SK-N-SH (cell line): ENCODE data around the gene HNRNPF. TPM values are rescaled to one million over a fixed set of nuclear protein-coding genes. Genes with fewer than 3 reads are reported as not detected.
"Not testable (repeated sequence)": the region's sequence is repeated elsewhere in the genome, so short reads cannot be mapped to it uniquely, and the experiment has no call there.

Experiments used
- CTCF ChIA-PET: fragments of 300-600, 350-600 bp; formaldehyde crosslinking; extraction: SDS; loops from one replicate; lab custom pipeline; 2021; lab: Yijun Ruan, JAX
- POLR2A ChIA-PET: fragments of 350-600 bp; sonication (Branson Sonifier 250); formaldehyde crosslinking; extraction: SDS; loops from one replicate; lab custom pipeline; 2020; ENCODE audit warnings: antibody characterized with exemption, inconsistent platforms; lab: Yijun Ruan, JAX
- DNase-seq: peaks from one replicate; pipeline ENCODE4 v3.0.0; 2012
- H2AFZ ChIP-seq: fragments of 200-600 bp; sonication (generic); 2 replicates; pipeline ENCODE4 v1.8.1; 2016; ENCODE audit warnings: antibody characterized with exemption, mild to moderate bottlenecking, low read depth
- H3F3A ChIP-seq: fragments of 200-600 bp; sonication (generic); replicated peaks from 2 replicates; pipeline ENCODE3; 2016; ENCODE audit warnings: antibody characterized with exemption, mild to moderate bottlenecking; ENCODE audit not compliant: insufficient read depth
- H3K27ac ChIP-seq, 2 experiments: fragments of 200-500 bp in 1 of 2; fragments of 200-600 bp in 1 of 2; sonication (Bioruptor generic) in 1 of 2; sonication (generic), shearing (Covaris generic) in 1 of 2; 2 replicates each; pipeline versions ENCODE4 v1.5.1 to v1.6.1; 2014 to 2016; ENCODE audit warnings: low read depth in 2 of 2, inconsistent platforms in 1 of 2, low read length in 1 of 2, mild to moderate bottlenecking in 1 of 2, mixed read lengths in 1 of 2
- H3K27me3 ChIP-seq: fragments of 200-600 bp; sonication (generic), shearing (Covaris generic); 2 replicates; pipeline ENCODE4 v1.6.1; 2016; ENCODE audit warnings: mixed run types; ENCODE audit not compliant: insufficient read depth
- H3K36me3 ChIP-seq, 2 experiments: fragments of 200-500 bp in 1 of 2; fragments of 200-600 bp in 1 of 2; sonication (Bioruptor generic) in 1 of 2; sonication (generic) in 1 of 2; replicated peaks in 1 of 2; 2 replicates each; pipeline versions ENCODE3 to v1.5.1; 2014 to 2016; ENCODE audit warnings: low read length in 1 of 2, mild to moderate bottlenecking in 1 of 2; ENCODE audit not compliant: insufficient read depth in 2 of 2, control insufficient read depth in 1 of 2
- H3K4me1 ChIP-seq, 2 experiments: fragments of 200-500 bp in 1 of 2; fragments of 200-600 bp in 1 of 2; sonication (Bioruptor generic) in 1 of 2; sonication (generic), shearing (Covaris generic) in 1 of 2; 2 replicates each; pipeline versions ENCODE4 v1.5.1 to v1.6.1; 2014 to 2016; ENCODE audit warnings: low read depth in 1 of 2, low read length in 1 of 2, mixed run types in 1 of 2; ENCODE audit not compliant: insufficient read depth in 2 of 2, control insufficient read depth in 1 of 2
- H3K4me2 ChIP-seq: fragments of 200-600 bp; sonication (generic), shearing (Covaris generic); 2 replicates; pipeline ENCODE4 v1.6.1; 2017; ENCODE audit warnings: mixed run types
- H3K4me3 ChIP-seq, 2 experiments: fragments of 200-500 bp in 1 of 2; fragments of 200-600 bp in 1 of 2; sonication (Bioruptor generic) in 1 of 2; sonication (generic), shearing (Covaris generic) in 1 of 2; 2 replicates each; pipeline versions ENCODE4 v1.5.1 to v1.8.1; 2014 to 2016; ENCODE audit warnings: low read depth in 2 of 2, inconsistent platforms in 1 of 2, low read length in 1 of 2, mild to moderate bottlenecking in 1 of 2, mixed read lengths in 1 of 2, moderate library complexity in 1 of 2
- H3K79me2 ChIP-seq: fragments of 200-600 bp; sonication (generic); 2 replicates; pipeline ENCODE4 v1.8.1; 2017; ENCODE audit warnings: mild to moderate bottlenecking; ENCODE audit not compliant: insufficient read depth
- H3K9ac ChIP-seq: fragments of 200-600 bp; sonication (generic); 2 replicates; pipeline ENCODE4 v1.6.1; 2017; ENCODE audit warnings: mixed run types
- H3K9me2 ChIP-seq: fragments of 200-600 bp; sonication (generic); 2 replicates; pipeline ENCODE4 v1.6.1; 2017; ENCODE audit warnings: mixed run types
- H3K9me3 ChIP-seq: fragments of 200-600 bp; sonication (generic); 2 replicates; pipeline ENCODE4 v1.6.1; 2017; ENCODE audit warnings: mixed run types, mild to moderate bottlenecking, moderate library complexity
- H4K20me1 ChIP-seq: fragments of 200-600 bp; sonication (generic); 2 replicates; pipeline ENCODE4 v1.6.1; 2017; ENCODE audit warnings: mild to moderate bottlenecking, mixed run types; ENCODE audit not compliant: insufficient read depth
- EP300 ChIP-seq, 2 experiments: IDR thresholded peaks; 2 replicates each; pipeline versions ENCODE4 v1.4.0 to v1.6.1; 2012; ENCODE audit warnings: borderline replicate concordance in 1 of 2, low read depth in 1 of 2, low read length in 1 of 2
- EZH2phosphoT487 ChIP-seq: fragments of 200-600 bp; sonication (generic); IDR thresholded peaks from 2 replicates; pipeline ENCODE4 v1.6.1; 2017; ENCODE audit warnings: low read depth, mixed run types, mild to moderate bottlenecking, antibody characterized with exemption, moderate library complexity, borderline replicate concordance
- FOSL2 ChIP-seq: IDR thresholded peaks from 2 replicates; pipeline ENCODE4 v1.4.0; 2012; ENCODE audit warnings: low read depth, mild to moderate bottlenecking, moderate library complexity, borderline replicate concordance
- FOXJ3 ChIP-seq: sonication (generic); formaldehyde crosslinking; IDR thresholded peaks from 2 replicates; pipeline ENCODE4 v1.5.1; 2020; ENCODE audit warnings: mild to moderate bottlenecking, missing genetic modification reagents
- GABPA ChIP-seq: IDR thresholded peaks from 2 replicates; pipeline ENCODE4 v1.4.0; 2012; ENCODE audit warnings: low read depth, mild to moderate bottlenecking
- GATA2 ChIP-seq: sonication (generic); formaldehyde crosslinking; IDR thresholded peaks from 2 replicates; pipeline ENCODE4 v1.5.0; 2020; ENCODE audit warnings: mild to moderate bottlenecking, missing genetic modification reagents
- MEF2A ChIP-seq: IDR thresholded peaks from 2 replicates; pipeline ENCODE4 v1.4.0; 2012; ENCODE audit warnings: low read depth, borderline replicate concordance
- MXI1 ChIP-seq: IDR thresholded peaks from 2 replicates; pipeline ENCODE4 v1.6.1; 2012; ENCODE audit warnings: mild to moderate bottlenecking, low read depth, low read length, improper control_type of control experiment
- NRF1 ChIP-seq: IDR thresholded peaks from 2 replicates; pipeline ENCODE4 v1.6.1; 2012; ENCODE audit warnings: low read depth, mild to moderate bottlenecking, low read length
- RAD21 ChIP-seq: IDR thresholded peaks from 2 replicates; pipeline ENCODE4 v1.6.1; 2012; ENCODE audit warnings: mild to moderate bottlenecking, low read length
- RCOR1 ChIP-seq: fragments of 150-350 bp; IDR thresholded peaks from 2 replicates; pipeline ENCODE4 v1.6.1; 2017; ENCODE audit warnings: antibody characterized with exemption, low read length
- RXRA ChIP-seq: IDR thresholded peaks from 2 replicates; pipeline ENCODE4 v1.4.0; 2012; ENCODE audit warnings: low read depth, mild to moderate bottlenecking, borderline replicate concordance
- TAF1 ChIP-seq: IDR thresholded peaks from 2 replicates; pipeline ENCODE4 v1.6.1; 2012; ENCODE audit warnings: low read depth, mild to moderate bottlenecking, low read length, moderate library complexity, borderline replicate concordance
- WGBS: methylation state at CpG from one replicate; pipeline ENCODE4 v1.1.6; 2017; ENCODE audit warnings: low lambda C conversion rate; 5-methylcytosine and 5-hydroxymethylcytosine counted together
- polyA plus RNA-seq, 3 experiments: library from polyadenylated mRNA; depleted of rRNA; stranded (reverse); fragments of >200 nt; gene quantifications; 2 replicates each; pipeline ENCODE4 v1.2.3, GENCODE V29; 2012
- TF ChIP-seq, protein P1 (sequence below): fragments of 150-350 bp; IDR thresholded peaks from 2 replicates; pipeline ENCODE4 v1.6.1; 2017; ENCODE audit warnings: antibody characterized with exemption, low read length, low read depth, borderline replicate concordance
- TF ChIP-seq, protein P2 (sequence below): IDR thresholded peaks from 2 replicates; pipeline ENCODE4 v1.4.0; 2012; ENCODE audit warnings: low read depth

Gene HNRNPF
- polyA plus RNA-seq, 1 of the 3 experiments (the other 2 are of a cell fraction), result 195 TPM

DNA sequence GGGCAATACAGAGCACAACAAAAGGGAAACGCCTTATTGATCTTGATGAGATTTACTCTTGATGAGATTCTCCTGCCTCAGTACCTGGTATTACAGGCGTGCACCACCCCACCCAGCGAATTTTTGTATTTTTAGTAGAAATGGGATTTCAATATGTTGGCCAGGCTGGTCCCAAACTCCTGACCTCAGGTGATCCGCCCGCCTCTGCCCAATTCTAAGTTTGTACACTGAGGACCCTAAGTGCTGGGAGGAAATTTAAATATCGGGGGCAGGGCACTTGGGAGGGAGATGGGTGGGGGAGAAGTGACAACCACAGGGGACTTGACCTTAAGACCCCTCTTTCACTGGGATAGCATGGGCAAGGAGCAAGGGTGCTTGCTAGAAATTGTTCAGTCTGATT lies 14.1 kb downstream of the HNRNPF start:
- H3K36me3 ChIP-seq, result peaks cover 43 to 53% of the 10 kb centered on the region in 2 experiments
- CTCF ChIA-PET, result no interaction called here
- H3K9me3 ChIP-seq, result no peaks in the 10 kb centered on the region
- no peak overlapping the region for H2AFZ ChIP-seq
- 98% methylated on average over 6 of the region's 6 CpGs for WGBS
- peaks cover 96% of the 10 kb centered on the region for H3K79me2 ChIP-seq
- H3F3A ChIP-seq, result peaks cover 22% of the 10 kb centered on the region
- no peaks in the 10 kb centered on the region for H3K9me2 ChIP-seq
- peak overlapping the region in 1 of 2 experiments; percentile 76; a peak in 1 of 4 replicates for H3K4me3 ChIP-seq
- peaks cover 20 to 25% of the 10 kb centered on the region in 2 experiments for H3K4me1 ChIP-seq
- peaks cover 89% of the 10 kb centered on the region for H4K20me1 ChIP-seq
- peak overlapping the region; percentile 88; the same call in 1 of the 2 replicates for H3K9ac ChIP-seq
- POLR2A ChIA-PET, result no interaction called here
- no peaks in the 10 kb centered on the region for H3K27me3 ChIP-seq
- H3K4me2 ChIP-seq, result peak overlapping the region; percentile 86
- TF ChIP-seq NRF1 (no peak), RAD21 (no peak), MEF2A (no peak), FOXJ3 (CRISPR knock-in tag) (no peak), EP300 (IDR thresholded peaks at IDR 0.05; ENCODE audit: borderline replicate concordance in 1 of 2, low read depth in 1 of 2, low read length in 1 of 2) (no peak), GABPA (no peak), EZH2phosphoT487 (no peak), MXI1 (no peak), FOSL2 (no peak), GATA2 (no peak), RXRA (no peak), RCOR1 (no peak), TAF1 (no peak)
- TF ChIP-seq, protein P1, sequence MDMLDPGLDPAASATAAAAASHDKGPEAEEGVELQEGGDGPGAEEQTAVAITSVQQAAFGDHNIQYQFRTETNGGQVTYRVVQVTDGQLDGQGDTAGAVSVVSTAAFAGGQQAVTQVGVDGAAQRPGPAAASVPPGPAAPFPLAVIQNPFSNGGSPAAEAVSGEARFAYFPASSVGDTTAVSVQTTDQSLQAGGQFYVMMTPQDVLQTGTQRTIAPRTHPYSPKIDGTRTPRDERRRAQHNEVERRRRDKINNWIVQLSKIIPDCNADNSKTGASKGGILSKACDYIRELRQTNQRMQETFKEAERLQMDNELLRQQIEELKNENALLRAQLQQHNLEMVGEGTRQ, result no peak
- TF ChIP-seq, protein P2, sequence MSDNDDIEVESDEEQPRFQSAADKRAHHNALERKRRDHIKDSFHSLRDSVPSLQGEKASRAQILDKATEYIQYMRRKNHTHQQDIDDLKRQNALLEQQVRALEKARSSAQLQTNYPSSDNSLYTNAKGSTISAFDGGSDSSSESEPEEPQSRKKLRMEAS, result no peak
- TF ChIP-seq, all 33 proteins: peak for 0
- H3K27ac ChIP-seq, result no peak overlapping the region
- no peak for DNase-seq

DNA sequence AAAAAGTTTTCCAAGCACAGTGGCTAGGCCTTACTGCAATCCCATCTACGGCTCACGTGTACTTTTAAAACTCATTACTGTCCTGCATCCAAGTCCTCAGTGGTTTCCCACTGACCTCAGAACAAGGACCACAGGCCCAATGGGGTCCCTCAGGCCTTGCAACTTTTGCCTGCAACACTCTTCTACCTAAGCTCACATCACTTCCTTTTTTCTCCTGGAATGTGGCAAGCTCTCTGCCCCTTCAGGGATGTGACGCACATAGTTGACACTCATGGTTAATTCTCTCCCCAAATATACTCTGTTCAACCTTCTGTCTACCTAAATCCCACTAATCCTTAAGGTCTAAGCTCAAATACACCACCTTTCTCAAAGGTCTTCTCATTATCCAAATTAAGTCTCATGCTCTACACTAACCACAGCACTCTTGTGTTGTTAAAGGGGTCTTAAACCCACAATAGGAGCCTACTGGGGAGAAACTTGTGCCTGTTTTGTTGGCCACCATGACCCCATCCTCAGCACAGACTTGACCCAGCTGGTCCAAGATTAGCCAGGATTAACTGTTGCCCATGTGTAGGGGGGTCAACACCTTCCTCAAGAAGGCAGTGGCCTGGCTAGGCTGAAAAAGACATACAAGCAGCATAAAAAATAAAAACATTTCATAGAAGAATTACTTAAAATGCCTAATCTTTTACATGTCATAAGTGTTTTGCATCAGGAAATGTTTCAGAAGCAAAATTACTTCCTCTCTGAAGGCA lies 15.2 kb downstream of the HNRNPF start:
- POLR2A ChIA-PET, result no interaction called here
- peaks cover 18 to 19% of the 10 kb centered on the region in 2 experiments for H3K4me1 ChIP-seq
- 96% methylated on average over 3 of the region's 3 CpGs for WGBS
- H3K27me3 ChIP-seq, result no peaks in the 10 kb centered on the region
- peaks cover 18% of the 10 kb centered on the region for H3F3A ChIP-seq
- no peaks in the 10 kb centered on the region for H3K9me2 ChIP-seq
- H4K20me1 ChIP-seq, result peaks cover 89% of the 10 kb centered on the region
- TF ChIP-seq FOXJ3 (CRISPR knock-in tag), result no peak
- no peak for DNase-seq
- H3K9me3 ChIP-seq, result no peaks in the 10 kb centered on the region
- H2AFZ ChIP-seq, result no peak overlapping the region
- H3K27ac ChIP-seq, result no peak overlapping the region
- H3K9ac ChIP-seq, result no peak overlapping the region
- CTCF ChIA-PET, result interaction anchor here (1.6 kb wide), 1 partner anchor 12 kb away, joined by 4 read pairs; no protein-coding TSS in a partner anchor
- 0 out of 2 replicates have a peak overlapping the region, but pooled peaks have one; percentile 86 for H3K4me2 ChIP-seq
- peaks cover 96% of the 10 kb centered on the region for H3K79me2 ChIP-seq
- H3K36me3 ChIP-seq, result peaks cover 52 to 57% of the 10 kb centered on the region in 2 experiments
- no peak overlapping the region for H3K4me3 ChIP-seq

DNA sequence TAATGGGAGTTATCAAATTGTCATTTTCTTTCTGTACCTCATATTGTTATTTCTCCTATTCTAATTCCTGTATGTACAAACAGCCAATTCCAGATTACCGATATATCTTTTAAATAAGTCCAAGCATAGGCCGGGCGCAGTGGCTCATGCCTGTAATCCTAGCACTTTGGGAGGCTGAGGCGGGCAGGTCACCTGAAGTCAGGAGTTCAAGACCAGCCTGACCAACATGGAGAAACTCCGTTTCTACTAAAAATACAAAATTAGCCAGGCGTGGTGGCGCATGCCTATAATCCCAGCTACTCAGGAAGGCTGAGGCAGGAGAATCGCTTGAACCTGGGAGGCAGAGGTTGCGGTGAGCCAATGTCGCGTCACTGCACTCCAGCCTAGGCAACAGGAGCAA lies 15.8 kb downstream of the HNRNPF start:
- H3K4me2 ChIP-seq, H3K27me3 ChIP-seq, H3K9ac ChIP-seq, H2AFZ ChIP-seq, DNase-seq, H3K9me3 ChIP-seq, H3K27ac ChIP-seq, H3K9me2 ChIP-seq, H3K4me3 ChIP-seq, POLR2A ChIA-PET: not testable (repeated sequence)
- H4K20me1 ChIP-seq, result peaks cover 89% of the 10 kb centered on the region
- WGBS, result 94% methylated on average over 11 of the region's 11 CpGs
- CTCF ChIA-PET, result interaction anchor here (1.6 kb wide), 1 partner anchor 12 kb away, joined by 4 read pairs; no protein-coding TSS in a partner anchor
- peaks cover 13 to 18% of the 10 kb centered on the region in 2 experiments; a peak in 3 of 4 replicates for H3K4me1 ChIP-seq
- peaks cover 58% of the 10 kb centered on the region in 2 experiments for H3K36me3 ChIP-seq
- peaks cover 96% of the 10 kb centered on the region for H3K79me2 ChIP-seq
- peaks cover 23% of the 10 kb centered on the region for H3F3A ChIP-seq
